Adipocyte (in vitro differentiated cells): Measurements from ENCODE around the gene MRPS21.

Experiments
- DNase-seq: peaks from one replicate; pipeline ENCODE4 v3.0.0-alpha.2; 2015; ENCODE audit warnings: low read depth
- H3K27me3 ChIP-seq: replicated peaks from 2 replicates; pipeline ENCODE4 v1.7.0; 2013; ENCODE audit warnings: mild to moderate bottlenecking, low read length, moderate library complexity; ENCODE audit not compliant: control insufficient read depth, insufficient read depth
- H3K36me3 ChIP-seq: 2 replicates; pipeline ENCODE4 v1.7.0; 2013; ENCODE audit warnings: low read length, mild to moderate bottlenecking, moderate library complexity; ENCODE audit not compliant: control insufficient read depth, insufficient read depth, severe bottlenecking
- H3K4me1 ChIP-seq: 2 replicates; pipeline ENCODE4 v1.7.0; 2013; ENCODE audit warnings: mild to moderate bottlenecking, low read length, moderate library complexity; ENCODE audit not compliant: control insufficient read depth, insufficient read depth
- H3K4me3 ChIP-seq: 2 replicates; pipeline ENCODE4 v1.7.0; 2013; ENCODE audit warnings: mild to moderate bottlenecking, low read length, moderate library complexity
- H3K9ac ChIP-seq: 2 replicates; pipeline ENCODE4 v1.7.0; 2013; ENCODE audit warnings: mild to moderate bottlenecking, low read length, moderate library complexity
- H3K9me3 ChIP-seq: 2 replicates; pipeline ENCODE4 v1.7.0; 2013; ENCODE audit warnings: mild to moderate bottlenecking, low read length, moderate library complexity; ENCODE audit not compliant: control insufficient read depth

Gene MRPS21

DNA sequence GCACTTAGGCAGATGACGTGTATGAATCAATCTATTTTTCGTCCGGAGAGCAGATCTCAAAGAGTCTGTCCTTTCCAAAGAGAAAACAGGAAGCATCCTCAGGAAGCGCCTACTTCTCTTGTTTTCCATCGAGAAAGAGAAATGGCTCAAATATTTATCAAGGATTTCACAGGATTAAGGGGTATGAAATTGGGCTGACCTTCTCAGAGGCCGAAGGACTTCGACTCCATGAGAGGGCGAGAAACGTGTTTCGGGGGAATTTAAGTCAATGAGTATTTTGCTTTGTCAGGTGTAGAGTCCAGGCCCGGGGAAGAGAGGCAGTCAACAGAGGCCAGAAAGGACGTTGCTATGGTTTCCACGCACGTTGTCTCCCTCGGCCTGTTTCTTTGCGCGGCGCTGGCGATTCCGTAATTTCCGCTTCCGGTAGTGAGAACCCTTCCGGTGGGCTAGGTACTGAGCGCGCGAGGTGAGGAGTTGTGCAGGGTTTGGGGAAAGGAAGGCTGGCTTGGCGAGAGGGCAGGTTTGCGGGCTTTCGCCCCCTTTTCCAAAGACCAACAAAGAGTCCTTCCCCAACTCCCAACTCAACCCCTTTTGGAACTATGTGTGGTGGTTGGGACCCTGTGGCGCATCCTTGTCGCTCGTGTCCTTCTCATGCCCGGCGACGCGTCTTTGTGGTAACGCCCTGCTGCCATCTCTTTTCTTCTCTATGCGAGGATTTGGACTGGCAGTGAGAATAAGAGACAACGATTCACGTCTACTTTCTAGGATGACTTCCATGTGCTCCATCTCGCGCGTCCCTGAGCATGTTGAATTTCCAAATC lies at the start of gene MRPS21:
MRPS21 (plus strand) TSS at position 429 of the 821 bp plus-strand sequence. CDS start 506 bp downstream, outside the sequence.
- Histone ChIP-seq H3K36me3 (peaks cover 11% of the 10 kb centered on the region), H3K4me3 (peak within 1 kb of the TSS; percentile 99), H3K4me1 (peaks cover 13% of the 10 kb centered on the region), H3K9me3 (no peaks in the 10 kb centered on the region), H3K9ac (peak within 1 kb of the TSS; percentile 91), H3K27me3 (no peaks in the 10 kb centered on the region)
- peak; percentile 97 for DNase-seq

DNA sequence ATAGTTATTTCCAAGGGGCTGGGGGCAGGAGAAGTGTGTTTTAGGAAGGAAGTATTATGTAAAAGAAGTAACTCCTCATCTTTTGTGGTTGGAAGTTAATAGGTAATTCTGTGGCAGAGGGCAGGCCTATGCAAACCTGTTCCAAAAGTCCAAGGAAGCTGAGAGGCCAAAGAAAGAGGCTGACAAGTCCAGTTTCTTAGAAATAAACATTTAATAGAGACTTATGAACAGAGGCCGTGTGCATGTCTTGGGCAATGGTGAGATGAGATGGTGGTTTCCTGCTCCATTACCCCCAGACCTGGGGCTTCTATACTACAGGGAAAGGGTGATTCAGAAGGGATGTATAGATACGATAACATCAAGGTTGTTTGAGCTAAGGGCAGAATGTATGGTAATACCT lies 43.7 kb upstream of the MRPS21 start:
- no peak for DNase-seq
- no peaks in the 10 kb centered on the region for H3K4me1 ChIP-seq
- no peak overlapping the region for H3K4me3 ChIP-seq
- no peaks in the 10 kb centered on the region for H3K36me3 ChIP-seq
- H3K9me3 ChIP-seq: no peaks in the 10 kb centered on the region
- no peaks in the 10 kb centered on the region for H3K27me3 ChIP-seq
- no peak overlapping the region for H3K9ac ChIP-seq

DNA sequence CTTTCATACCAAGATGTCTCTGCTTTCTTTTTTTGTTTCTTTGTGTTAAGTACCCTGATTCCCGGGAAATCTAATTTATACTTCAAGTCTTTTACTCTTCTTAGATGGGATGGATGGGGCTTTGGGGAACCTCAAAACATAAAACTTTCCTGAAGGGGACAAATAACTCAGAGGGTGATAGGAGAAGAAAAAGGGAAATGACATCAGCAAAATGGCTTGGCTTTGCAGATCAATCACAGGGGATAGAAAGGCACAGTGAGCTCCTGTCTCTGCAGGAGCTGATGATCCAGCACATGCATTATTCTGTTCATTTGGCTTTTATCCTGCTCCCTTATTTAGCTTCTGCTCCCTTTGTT lies 37.5 kb upstream of the MRPS21 start:
- H3K4me3 ChIP-seq: peak overlapping the region; percentile 70
- peaks cover 24% of the 10 kb centered on the region for H3K4me1 ChIP-seq
- no peaks in the 10 kb centered on the region for H3K9me3 ChIP-seq
- no peak for DNase-seq
- H3K27me3 ChIP-seq: peaks cover 16% of the 10 kb centered on the region
- peak overlapping the region; percentile 76 for H3K9ac ChIP-seq
- no peaks in the 10 kb centered on the region for H3K36me3 ChIP-seq

DNA sequence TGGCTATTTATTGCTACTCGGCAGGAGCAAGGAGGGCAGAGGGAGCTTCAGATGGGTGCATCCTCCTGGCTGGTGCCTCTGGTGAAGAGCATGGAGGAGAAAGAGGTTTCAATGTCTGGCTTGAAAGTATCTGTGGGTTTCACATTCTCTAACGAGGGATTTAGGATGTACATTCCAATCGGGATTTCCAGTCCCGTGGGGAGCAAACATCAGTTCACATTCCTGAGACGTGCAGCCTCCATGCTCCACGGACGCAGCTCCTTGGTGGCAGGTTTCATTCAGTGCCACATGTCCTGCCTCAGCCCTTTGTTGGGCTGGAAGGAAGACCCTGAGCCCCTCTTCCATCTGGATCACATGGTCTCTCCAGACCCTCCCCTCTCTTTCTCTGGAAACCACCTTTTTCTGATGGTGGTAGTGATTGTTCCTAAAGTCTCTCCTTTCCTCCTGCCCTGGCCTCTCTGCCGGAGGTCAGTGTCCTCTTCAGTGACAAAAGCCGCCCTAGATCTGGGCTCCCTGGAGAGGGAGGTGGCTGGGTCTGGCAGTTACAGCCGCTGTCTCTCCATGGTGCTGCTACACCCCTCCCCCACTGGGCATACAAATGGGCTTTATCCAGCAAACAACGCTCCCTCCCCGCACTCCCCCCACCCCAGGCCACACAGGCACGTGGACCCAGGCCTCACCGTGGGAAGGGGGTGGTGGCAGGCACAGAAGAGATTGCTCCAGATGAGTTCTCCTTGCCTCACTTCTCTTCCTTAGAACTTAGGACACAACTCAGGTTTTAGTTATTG lies 36.9 kb upstream of the MRPS21 start:
- H3K4me3 ChIP-seq: peak overlapping the region; percentile 70
- H3K4me1 ChIP-seq: peaks cover 24% of the 10 kb centered on the region
- DNase-seq: peak; percentile 62
- H3K36me3 ChIP-seq: no peaks in the 10 kb centered on the region
- peaks cover 16% of the 10 kb centered on the region for H3K27me3 ChIP-seq
- H3K9ac ChIP-seq: peak overlapping the region; percentile 76
- no peaks in the 10 kb centered on the region for H3K9me3 ChIP-seq

DNA sequence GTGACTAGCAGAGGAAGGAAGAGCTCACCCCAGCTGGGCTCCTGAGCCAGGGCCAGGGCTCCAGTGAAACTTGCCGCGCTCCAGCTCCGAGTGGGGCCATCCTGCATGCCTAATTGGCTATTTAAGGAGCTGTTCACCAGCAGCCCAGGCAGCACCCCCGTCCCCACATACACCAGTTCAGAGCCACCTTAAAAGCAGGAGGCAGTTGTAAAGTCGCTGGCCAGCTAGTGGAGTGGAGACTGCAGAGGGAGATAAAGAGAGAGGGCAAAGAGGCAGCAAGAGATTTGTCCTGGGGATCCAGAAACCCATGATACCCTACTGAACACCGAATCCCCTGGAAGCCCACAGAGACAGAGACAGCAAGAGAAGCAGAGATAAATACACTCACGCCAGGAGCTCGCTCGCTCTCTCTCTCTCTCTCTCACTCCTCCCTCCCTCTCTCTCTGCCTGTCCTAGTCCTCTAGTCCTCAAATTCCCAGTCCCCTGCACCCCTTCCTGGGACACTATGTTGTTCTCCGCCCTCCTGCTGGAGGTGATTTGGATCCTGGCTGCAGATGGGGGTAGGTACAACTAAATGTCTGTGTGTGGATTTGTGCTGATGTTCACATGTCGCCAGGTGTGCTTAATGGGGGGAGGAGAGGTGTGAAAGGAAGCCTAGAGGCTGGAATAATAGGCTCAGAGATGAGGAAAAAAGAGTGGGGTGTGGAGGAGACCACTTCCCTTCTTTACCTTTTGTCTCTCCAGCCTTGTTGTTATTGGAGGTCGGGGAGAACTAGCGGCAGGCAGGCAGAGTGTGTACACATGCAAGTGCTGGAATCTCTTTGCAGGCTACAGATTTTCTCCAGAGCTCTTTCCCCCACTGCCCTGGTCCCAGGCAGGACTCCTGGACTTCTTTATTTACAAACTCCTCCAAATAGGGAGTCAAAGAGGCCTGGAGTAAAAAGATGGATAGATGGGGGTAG lies 35.8 kb upstream of the MRPS21 start, which contains the start of gene CA14:
CA14 (plus strand) TSS at position 151 of the 962 bp plus-strand sequence; CDS start at position 506, 355 bp downstream.
- peak within 1 kb of the TSS; percentile 70 for H3K4me3 ChIP-seq
- H3K9ac ChIP-seq: no peak within 1 kb of the TSS
- DNase-seq: no peak
- H3K27me3 ChIP-seq: peaks cover 16% of the 10 kb centered on the region
- no peaks in the 10 kb centered on the region for H3K9me3 ChIP-seq
- peaks cover 24% of the 10 kb centered on the region for H3K4me1 ChIP-seq
- H3K36me3 ChIP-seq: no peaks in the 10 kb centered on the region

DNA sequence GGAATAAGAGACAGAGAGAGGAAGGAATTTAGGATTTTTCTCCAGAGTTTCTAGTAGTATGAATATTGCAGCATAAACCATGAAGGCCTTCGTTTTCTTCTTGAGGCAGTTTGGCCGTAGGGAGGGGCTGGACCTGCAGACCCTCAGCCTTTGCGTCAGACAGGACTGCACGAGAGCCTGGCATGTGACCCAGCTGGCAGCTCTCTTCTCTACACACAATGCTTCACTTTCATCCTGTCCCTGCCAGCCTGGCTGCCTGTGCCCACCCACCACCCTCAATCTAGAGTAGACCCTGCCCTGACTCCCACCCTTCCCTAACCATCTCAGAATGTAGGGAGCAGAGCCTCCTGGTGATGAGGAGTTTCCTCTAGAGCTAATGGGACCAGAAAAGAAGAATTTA lies 34.4 kb upstream of the MRPS21 start:
- no peaks in the 10 kb centered on the region for H3K36me3 ChIP-seq
- no peaks in the 10 kb centered on the region for H3K9me3 ChIP-seq
- no peak overlapping the region for H3K4me3 ChIP-seq
- no peak overlapping the region for H3K9ac ChIP-seq
- DNase-seq: no peak
- H3K4me1 ChIP-seq: peaks cover 24% of the 10 kb centered on the region
- peaks cover 16% of the 10 kb centered on the region for H3K27me3 ChIP-seq

DNA sequence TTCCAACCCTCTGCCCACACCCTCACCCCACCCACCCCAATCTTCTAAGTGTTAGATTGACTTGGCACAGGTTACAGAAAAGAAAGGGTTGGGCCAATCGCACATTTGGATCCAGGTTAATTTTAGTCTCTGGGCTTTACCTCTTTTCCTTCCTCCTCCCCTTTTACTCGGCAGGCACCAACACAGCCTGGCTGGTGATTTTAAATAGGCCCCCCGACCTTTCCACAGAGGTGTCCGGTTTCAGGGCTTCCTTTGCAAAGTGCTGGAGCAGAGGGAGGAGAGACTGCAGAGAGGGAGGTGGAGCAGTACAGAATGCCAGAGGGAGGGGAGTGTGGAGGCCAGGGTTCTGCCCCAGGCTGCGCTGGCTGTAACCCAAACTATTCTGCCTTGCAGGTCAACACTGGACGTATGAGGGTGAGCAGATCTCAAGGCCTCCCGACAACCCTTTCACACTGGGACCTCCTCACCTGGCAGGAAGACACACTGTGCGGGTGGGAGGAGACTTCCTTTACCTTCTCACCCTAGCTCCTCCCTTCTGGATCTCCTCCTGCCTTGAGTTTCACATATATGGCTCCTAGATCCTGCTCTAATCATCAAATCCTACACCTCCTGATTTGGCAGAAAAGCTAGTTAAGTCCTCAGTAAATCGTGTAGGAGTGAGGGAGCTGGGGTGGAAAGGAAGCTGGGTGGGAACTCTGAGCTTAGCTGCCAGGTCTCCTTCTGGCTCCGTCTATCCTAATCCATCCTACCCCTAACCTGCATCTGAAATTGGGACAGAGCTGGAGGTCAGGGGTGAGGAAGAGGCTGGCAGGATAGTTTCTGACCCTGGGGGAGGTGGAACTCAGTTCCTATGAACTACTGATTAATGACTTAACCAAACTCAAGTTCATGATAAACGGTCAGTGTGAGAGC lies 33.6 kb upstream of the MRPS21 start:
- Histone ChIP-seq H3K9me3 (no peaks in the 10 kb centered on the region), H3K4me1 (peaks cover 24% of the 10 kb centered on the region), H3K9ac (no peak overlapping the region), H3K27me3 (peaks cover 16% of the 10 kb centered on the region), H3K4me3 (no peak overlapping the region), H3K36me3 (peaks cover 7% of the 10 kb centered on the region)
- peak; percentile 46 for DNase-seq

DNA sequence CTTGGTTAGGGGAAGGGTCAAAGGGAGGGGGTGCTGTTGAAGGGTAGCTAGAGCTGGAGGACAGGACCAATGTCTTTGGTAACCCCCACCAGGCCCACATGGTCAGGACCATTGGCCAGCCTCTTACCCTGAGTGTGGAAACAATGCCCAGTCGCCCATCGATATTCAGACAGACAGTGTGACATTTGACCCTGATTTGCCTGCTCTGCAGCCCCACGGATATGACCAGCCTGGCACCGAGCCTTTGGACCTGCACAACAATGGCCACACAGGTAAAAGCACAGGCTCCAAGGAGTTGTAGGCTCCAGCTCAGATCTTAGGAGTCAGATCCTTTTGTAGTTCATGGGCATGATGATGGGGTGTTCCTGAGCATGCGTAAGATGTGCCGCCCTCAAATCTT lies 32.3 kb upstream of the MRPS21 start:
- H3K4me1 ChIP-seq: peaks cover 14% of the 10 kb centered on the region
- H3K9me3 ChIP-seq: no peaks in the 10 kb centered on the region
- H3K36me3 ChIP-seq: peaks cover 21% of the 10 kb centered on the region
- H3K4me3 ChIP-seq: no peak overlapping the region
- no peak for DNase-seq
- peaks cover 16% of the 10 kb centered on the region for H3K27me3 ChIP-seq
- H3K9ac ChIP-seq: no peak overlapping the region

DNA sequence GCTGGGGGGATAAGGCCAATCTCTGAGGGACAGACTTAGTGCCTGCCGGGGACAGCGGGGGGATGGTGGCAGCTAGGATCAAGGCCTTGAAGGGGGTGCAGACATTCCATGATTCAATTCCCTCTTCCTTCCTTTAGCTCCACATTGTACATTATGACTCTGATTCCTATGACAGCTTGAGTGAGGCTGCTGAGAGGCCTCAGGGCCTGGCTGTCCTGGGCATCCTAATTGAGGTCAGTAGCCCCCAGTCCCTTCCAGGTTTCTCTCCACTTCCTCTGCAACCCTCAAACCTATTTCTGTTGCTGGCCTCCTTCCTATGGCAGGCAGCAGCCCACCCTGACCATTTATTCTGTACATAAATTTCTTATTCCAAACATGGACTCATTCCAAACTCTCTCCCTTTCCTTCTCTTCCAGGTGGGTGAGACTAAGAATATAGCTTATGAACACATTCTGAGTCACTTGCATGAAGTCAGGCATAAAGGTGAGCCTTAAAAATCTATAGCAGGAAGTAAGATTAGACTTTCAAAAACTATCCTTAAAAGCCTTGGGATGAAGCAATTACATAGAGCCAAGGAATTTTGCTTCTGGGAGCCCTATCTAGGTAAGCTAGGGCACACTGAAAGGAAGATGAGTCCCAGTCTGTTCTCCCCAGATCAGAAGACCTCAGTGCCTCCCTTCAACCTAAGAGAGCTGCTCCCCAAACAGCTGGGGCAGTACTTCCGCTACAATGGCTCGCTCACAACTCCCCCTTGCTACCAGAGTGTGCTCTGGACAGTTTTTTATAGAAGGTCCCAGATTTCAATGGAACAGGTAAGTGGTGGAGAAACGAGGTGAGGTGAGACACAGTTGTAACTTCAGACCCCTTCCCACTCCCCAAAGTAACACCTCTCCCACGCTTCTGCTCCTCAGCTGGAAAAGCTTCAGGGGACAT lies 31.0 kb upstream of the MRPS21 start:
- peaks cover 17% of the 10 kb centered on the region for H3K4me1 ChIP-seq
- H3K27me3 ChIP-seq: peaks cover 12% of the 10 kb centered on the region
- no peak overlapping the region for H3K4me3 ChIP-seq
- no peaks in the 10 kb centered on the region for H3K9me3 ChIP-seq
- H3K36me3 ChIP-seq: peaks cover 27% of the 10 kb centered on the region
- no peak for DNase-seq
- H3K9ac ChIP-seq: no peak overlapping the region
